H1 (cell line): ENCODE measurements around the gene ASB17. TPM values are rescaled to one million over a fixed set of nuclear protein-coding genes. Genes with fewer than 3 reads are reported as not detected.

Experiments used
- CHD1 ChIP-seq: IDR thresholded peaks from 2 replicates; pipeline ENCODE4 v1.6.1; 2012; ENCODE audit warnings: low read depth, low read length, improper control_type of control experiment
- SP1 ChIP-seq: IDR thresholded peaks from 2 replicates; pipeline ENCODE4 v1.6.1; 2011; ENCODE audit warnings: low read depth, low read length
- TAF7 ChIP-seq: optimal IDR thresholded peaks from 2 replicates; pipeline ENCODE3; 2011; ENCODE audit warnings: low read depth, mild to moderate bottlenecking, inconsistent platforms, low read length, moderate library complexity, borderline replicate concordance
- ZNF274 ChIP-seq: IDR thresholded peaks from 2 replicates; pipeline ENCODE4 v1.7.0; 2012; ENCODE audit warnings: low read length, borderline replicate concordance; ENCODE audit errors: extremely low read depth
- polyA plus RNA-seq, 7 experiments: library from polyadenylated mRNA; depleted of rRNA in 3 of 7; stranded (reverse) in 5 of 7; unstranded in 2 of 7; fragments of >200 nt in 5 of 7; fragments of 200-250 nt in 2 of 7; gene quantifications; 1 replicate in 5 of 7; 2 replicates in 1 of 7; 4 replicates in 1 of 7; pipeline versions ENCODE4 v1.2.1 to v1.2.3, GENCODE V29; 2011 to 2013; ENCODE audit warnings: missing spikeins in 2 of 7, mixed read lengths in 2 of 7
- total RNA-seq: library from RNA; stranded (reverse); fragmentation: NEBNext Ultra II Directional; extraction: Animal tissue kit (Norgen Biotek cat#: 25700); gene quantifications from 2 replicates; pipeline ENCODE4 v1.2.1, GENCODE V29; 2021

Gene ASB17
- total and polyA plus RNA-seq, 2 of the 8 experiments (the other 6 are each of a cell fraction or from before 2014, with no cell fraction given) = not detected

DNA sequence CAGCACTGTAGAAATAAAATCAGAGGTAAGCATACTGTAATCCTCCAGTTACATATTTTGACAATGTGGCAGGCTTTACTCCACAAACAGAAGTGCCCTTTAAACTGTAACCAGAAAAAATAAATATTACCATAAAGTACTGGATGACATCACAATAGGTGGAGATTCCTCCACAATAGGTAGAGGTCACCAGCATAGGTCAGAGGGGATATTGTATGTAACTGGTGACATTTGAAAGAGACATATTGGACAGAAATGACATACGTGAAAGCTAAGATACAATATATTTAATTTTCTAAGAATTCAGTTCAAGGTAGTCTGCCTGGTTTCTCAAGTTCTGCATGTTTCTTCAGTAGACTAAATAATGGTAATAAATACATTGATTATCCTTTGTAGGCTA is at the start of gene ASB17 (continued):
- TF ChIP-seq TAF7 (no peak), ZNF274 (no peak), SP1 (no peak), CHD1 (no peak)
- TF ChIP-seq, all 59 proteins: peak for 0
